ENCODE measurements around the gene TLN1. TPM values are rescaled to one million over a fixed set of nuclear protein-coding genes. Genes with fewer than 3 reads are reported as not detected.

The TLN1 gene
- total RNA-seq, 4 donors from 2014 or later = 934 to 1,435 (median 1,196) TPM

DNA sequence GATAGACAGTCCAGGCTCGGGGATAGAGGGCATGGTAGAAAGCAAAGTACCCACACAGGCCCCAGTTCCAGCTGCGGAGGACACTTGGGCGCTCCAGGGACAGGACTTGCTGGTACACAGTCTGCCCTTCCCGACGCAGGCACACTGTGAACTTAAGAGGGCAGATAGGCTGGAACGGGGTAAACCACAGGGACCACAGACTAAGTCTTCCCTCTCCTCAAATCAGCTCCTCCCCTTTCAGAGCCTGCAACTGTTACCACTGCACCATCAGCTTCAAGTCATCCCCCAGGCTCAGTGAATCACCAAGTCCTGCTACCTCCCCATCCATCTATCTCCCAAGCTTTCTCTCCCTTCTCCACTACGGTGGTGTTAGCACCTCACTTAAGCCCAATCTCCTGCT lies 9.7 kb upstream of the TLN1 start:
- peaks cover 79 to 85% (median 83%) of the 10 kb centered on the region in 4 donors for H3K36me3 ChIP-seq
- H3K4me3 ChIP-seq = no peak overlapping the region
- TF ChIP-seq, protein P1, sequence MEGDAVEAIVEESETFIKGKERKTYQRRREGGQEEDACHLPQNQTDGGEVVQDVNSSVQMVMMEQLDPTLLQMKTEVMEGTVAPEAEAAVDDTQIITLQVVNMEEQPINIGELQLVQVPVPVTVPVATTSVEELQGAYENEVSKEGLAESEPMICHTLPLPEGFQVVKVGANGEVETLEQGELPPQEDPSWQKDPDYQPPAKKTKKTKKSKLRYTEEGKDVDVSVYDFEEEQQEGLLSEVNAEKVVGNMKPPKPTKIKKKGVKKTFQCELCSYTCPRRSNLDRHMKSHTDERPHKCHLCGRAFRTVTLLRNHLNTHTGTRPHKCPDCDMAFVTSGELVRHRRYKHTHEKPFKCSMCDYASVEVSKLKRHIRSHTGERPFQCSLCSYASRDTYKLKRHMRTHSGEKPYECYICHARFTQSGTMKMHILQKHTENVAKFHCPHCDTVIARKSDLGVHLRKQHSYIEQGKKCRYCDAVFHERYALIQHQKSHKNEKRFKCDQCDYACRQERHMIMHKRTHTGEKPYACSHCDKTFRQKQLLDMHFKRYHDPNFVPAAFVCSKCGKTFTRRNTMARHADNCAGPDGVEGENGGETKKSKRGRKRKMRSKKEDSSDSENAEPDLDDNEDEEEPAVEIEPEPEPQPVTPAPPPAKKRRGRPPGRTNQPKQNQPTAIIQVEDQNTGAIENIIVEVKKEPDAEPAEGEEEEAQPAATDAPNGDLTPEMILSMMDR (IDR thresholded peaks at IDR 0.05) = no peak
- TF ChIP-seq POLR2AphosphoS5 (IDR thresholded peaks at IDR 0.05) = no peak
- no peak for TF ChIP-seq EP300 (IDR thresholded peaks at IDR 0.05)
- no peak for TF ChIP-seq POLR2A (IDR thresholded peaks at IDR 0.05; ENCODE audit: low read depth)
- intact Hi-C loops (cut with DNase I) = no loop called here
- 84% methylated on average over 7 of the region's 7 CpGs for WGBS
- no peaks in the 10 kb centered on the region for H3K27me3 ChIP-seq
- no peak for DNase-seq (ENCODE audit: extremely low spot score)
- H3K4me1 ChIP-seq = peaks cover 30 to 50% (median 39%) of the 10 kb centered on the region in 4 donors
- H3K27ac ChIP-seq (replicated peaks in 1 of 4) = peak overlapping the region in 1 of 4 donors; percentile 20
- no peaks in the 10 kb centered on the region for H3K9me3 ChIP-seq

DNA sequence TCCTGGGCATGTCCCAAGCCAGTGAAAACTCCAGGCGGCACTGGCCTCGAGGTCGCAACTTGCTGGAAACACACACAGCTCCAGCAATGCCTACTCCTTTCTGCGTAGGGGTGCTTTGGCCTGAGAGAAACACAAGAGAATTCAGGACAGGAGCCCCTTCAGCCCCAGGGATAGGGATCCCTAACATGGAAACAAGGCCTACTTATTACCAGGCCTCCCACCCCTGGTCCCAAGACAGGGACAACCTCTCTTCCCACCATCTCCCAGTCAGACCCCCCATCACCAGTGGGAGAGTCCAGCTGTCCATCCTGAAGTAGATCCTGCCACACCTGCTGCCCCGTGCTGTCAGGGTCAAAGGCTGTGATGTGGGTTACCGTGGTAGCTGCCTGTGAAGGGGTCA lies 8.2 kb upstream of the TLN1 start:
- no peak overlapping the region for H3K4me3 ChIP-seq
- TF ChIP-seq EP300 (IDR thresholded peaks at IDR 0.05) = no peak
- TF ChIP-seq POLR2AphosphoS5 (IDR thresholded peaks at IDR 0.05) = no peak
- TF ChIP-seq, protein P1 (IDR thresholded peaks at IDR 0.05) = no peak
- no peak for TF ChIP-seq POLR2A (IDR thresholded peaks at IDR 0.05; ENCODE audit: low read depth)
- H3K27ac ChIP-seq (replicated peaks in 1 of 4) = peak overlapping the region in 3 of 4 donors; percentile 18 to 34 (median 22)
- H3K4me1 ChIP-seq = peaks cover 20 to 46% (median 36%) of the 10 kb centered on the region in 4 donors
- WGBS = 87% methylated on average over 6 of the region's 6 CpGs
- H3K9me3 ChIP-seq = no peaks in the 10 kb centered on the region
- intact Hi-C loops (cut with DNase I) = no loop called here
- H3K36me3 ChIP-seq = peaks cover 91 to 100% (median 98%) of the 10 kb centered on the region in 4 donors
- DNase-seq (ENCODE audit: extremely low spot score) = no peak
- H3K27me3 ChIP-seq = no peaks in the 10 kb centered on the region

DNA sequence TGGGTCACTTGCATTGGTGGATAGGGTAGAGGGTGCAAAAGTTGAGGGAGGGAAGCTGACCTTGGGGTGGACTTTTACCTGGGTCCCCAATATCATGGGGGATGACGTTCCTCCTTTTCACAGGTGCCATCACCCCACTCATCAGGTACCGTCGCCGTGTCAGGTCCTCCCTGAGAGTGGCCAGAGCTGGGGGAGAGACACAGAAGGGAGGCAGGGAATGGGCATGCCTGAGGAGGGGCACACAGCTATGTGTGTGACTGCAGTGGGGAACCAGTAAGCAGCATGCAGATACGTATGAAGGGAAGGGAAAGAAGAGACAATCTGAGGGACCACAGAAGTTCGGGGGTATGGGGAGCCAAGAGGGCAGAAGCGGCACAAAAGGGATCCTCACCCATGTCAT lies 6.9 kb upstream of the TLN1 start:
- WGBS = 82% methylated on average over 7 of the region's 7 CpGs
- Histone ChIP-seq H3K4me3 (no peak overlapping the region), H3K27ac (replicated peaks in 1 of 4) (no peak overlapping the region), H3K36me3 (peaks cover 84 to 97% (median 96%) of the 10 kb centered on the region in 4 donors), H3K27me3 (no peaks in the 10 kb centered on the region), H3K9me3 (no peaks in the 10 kb centered on the region), H3K4me1 (peaks cover 9 to 41% (median 33%) of the 10 kb centered on the region in 4 donors)
- DNase-seq (ENCODE audit: extremely low spot score) = no peak
- intact Hi-C loops (cut with DNase I) = loop anchor here (5.0 kb wide), 1 partner anchor 132 kb away; the partner anchor contains the start of gene TESK1
- TF ChIP-seq POLR2A (IDR thresholded peaks at IDR 0.05; ENCODE audit: low read depth) (no peak), POLR2AphosphoS5 (IDR thresholded peaks at IDR 0.05) (no peak)
- TF ChIP-seq, protein P1 (IDR thresholded peaks at IDR 0.05) = no peak

DNA sequence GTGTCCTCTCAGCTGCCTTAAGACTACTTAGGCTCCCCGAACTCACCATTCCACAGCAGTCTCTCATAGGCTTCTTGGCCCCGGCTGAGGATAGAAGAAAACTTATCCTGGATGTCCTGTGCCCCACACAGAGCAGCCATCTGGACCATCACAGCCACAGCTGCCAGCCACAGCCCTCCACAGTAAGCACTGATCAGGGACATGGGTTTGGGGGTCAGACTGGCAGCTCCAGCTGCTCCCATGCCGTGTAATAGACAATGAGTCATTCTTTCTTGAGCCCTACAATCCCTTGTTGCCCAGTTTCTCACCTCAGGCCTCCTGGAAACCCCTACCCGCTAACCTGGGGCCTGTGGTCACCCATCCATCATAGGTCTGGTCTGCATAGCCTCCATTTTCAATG lies 6.2 kb upstream of the TLN1 start:
- Histone ChIP-seq H3K4me1 (peaks cover 14 to 41% (median 35%) of the 10 kb centered on the region in 4 donors), H3K4me3 (no peak overlapping the region), H3K27ac (replicated peaks in 1 of 4) (no peak overlapping the region), H3K27me3 (no peaks in the 10 kb centered on the region), H3K36me3 (peaks cover 77 to 90% (median 89%) of the 10 kb centered on the region in 4 donors), H3K9me3 (no peaks in the 10 kb centered on the region)
- intact Hi-C loops (cut with DNase I) = loop anchor here (5.0 kb wide), 1 partner anchor 131 kb away; the partner anchor contains the start of gene TESK1
- 87% methylated on average over 3 of the region's 4 CpGs for WGBS
- TF ChIP-seq EP300 (IDR thresholded peaks at IDR 0.05) (no peak), POLR2AphosphoS5 (IDR thresholded peaks at IDR 0.05) (no peak), POLR2A (IDR thresholded peaks at IDR 0.05; ENCODE audit: low read depth) (no peak)
- TF ChIP-seq, protein P1 (IDR thresholded peaks at IDR 0.05) = no peak
- DNase-seq (ENCODE audit: extremely low spot score) = no peak

DNA sequence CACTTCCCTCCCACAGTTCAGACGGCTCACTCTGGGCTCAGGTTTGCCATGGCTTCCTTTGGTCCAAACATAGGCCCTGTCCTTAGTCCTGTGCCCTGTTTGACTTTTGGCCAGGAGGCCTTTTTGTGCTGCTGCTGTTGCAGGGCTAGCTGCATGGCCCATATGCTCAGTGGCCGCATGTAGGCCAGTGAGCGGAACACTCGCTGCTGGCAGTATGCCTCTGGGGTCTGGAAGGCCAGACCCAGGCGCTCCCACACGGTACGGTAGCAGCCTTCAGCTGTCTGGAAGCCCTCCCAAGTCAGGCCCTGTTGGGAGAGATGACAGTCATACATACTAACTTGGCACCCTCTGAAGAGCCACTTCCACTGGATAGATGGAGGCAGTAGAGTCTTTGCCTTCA lies 5.1 kb upstream of the TLN1 start:
- intact Hi-C loops (cut with DNase I) = loop anchor here (5.0 kb wide), 1 partner anchor 130 kb away; the partner anchor contains the start of gene TESK1
- H3K9me3 ChIP-seq = no peaks in the 10 kb centered on the region
- H3K36me3 ChIP-seq = peaks cover 69 to 79% (median 78%) of the 10 kb centered on the region in 4 donors
- H3K4me1 ChIP-seq = peaks cover 17 to 41% (median 35%) of the 10 kb centered on the region in 4 donors
- H3K27me3 ChIP-seq = no peaks in the 10 kb centered on the region
- TF ChIP-seq POLR2A (IDR thresholded peaks at IDR 0.05; ENCODE audit: low read depth) = no peak
- TF ChIP-seq, protein P1 (IDR thresholded peaks at IDR 0.05) = no peak
- no peak for TF ChIP-seq POLR2AphosphoS5 (IDR thresholded peaks at IDR 0.05)
- no peak for TF ChIP-seq EP300 (IDR thresholded peaks at IDR 0.05)
- peak overlapping the region in 3 of 4 donors; percentile 46 to 99 (median 97) for H3K27ac ChIP-seq (replicated peaks in 1 of 4)
- DNase-seq (ENCODE audit: extremely low spot score) = no peak
- 70% methylated on average over 5 of the region's 7 CpGs for WGBS
- no peak overlapping the region for H3K4me3 ChIP-seq

All from esophagus muscularis mucosa (tissue), 4 donors.